K562 (cell line): Measurements from ENCODE around the gene LRMDA. TPM values are rescaled to one million over a fixed set of nuclear protein-coding genes. Genes with fewer than 3 reads are reported as not detected.

Experiments used
- ATAC-seq: fragments of 200-7000 bp; cut with Tn5 transposase; 3 replicates; pipeline ENCODE4 v1.9.1; 2020; ENCODE audit warnings: moderate library complexity
- BruUV-seq: library from RNA; stranded (reverse); fragments of 400-500 nt; replicated peaks from 2 replicates; lab custom pipeline; 2021; lab: Mats Ljungman, UMichigan
- CTCF ChIA-PET: fragments of 300-600 bp; formaldehyde crosslinking; extraction: SDS; loops from one replicate; lab custom pipeline; 2021; ENCODE audit warnings: low intra/inter-chr PET ratio; lab: Yijun Ruan, JAX
- POLR2A ChIA-PET: fragments of 300-600, 350-650 bp; sonication (Branson Sonifier 250); formaldehyde crosslinking; extraction: SDS; loops from one replicate; lab custom pipeline; 2021; ENCODE audit warnings: antibody characterized with exemption, inconsistent platforms; lab: Yijun Ruan, JAX
- DNase-seq, 4 experiments: peaks; one replicate each; pipeline versions ENCODE4 v3.0.0 to v3.0.0-alpha.2; 2011 to 2018; ENCODE audit warnings: low spot score in 3 of 4, mixed read lengths in 3 of 4; ENCODE audit errors: extremely low read depth in 1 of 4
- FAIRE-seq: peaks from 2 replicates; lab custom pipeline; 2011; peaks lifted over from hg19 to GRCh38; lab: Jason Lieb, UNC
- H2AFZ ChIP-seq: 2 replicates; pipeline ENCODE4 v1.6.0; 2011; ENCODE audit warnings: low read depth, low read length, control low read depth, inconsistent platforms
- H3K27ac ChIP-seq: fragments of 200-600 bp; 3 replicates; pipeline ENCODE4 v1.8.0; 2011; ENCODE audit warnings: low read depth, mild to moderate bottlenecking, control low read depth, inconsistent platforms, low read length, moderate library complexity, mixed read lengths; ENCODE audit errors: extremely low read depth
- H3K27me3 ChIP-seq, 2 experiments: fragments of 300-600 bp in 1 of 2; 2 replicates in 1 of 2; 3 replicates in 1 of 2; pipeline versions ENCODE4 v1.6.0 to v1.8.0; 2011; ENCODE audit warnings: inconsistent platforms in 2 of 2, low read length in 2 of 2, mild to moderate bottlenecking in 1 of 2, mixed read lengths in 1 of 2, moderate library complexity in 1 of 2; ENCODE audit not compliant: control insufficient read depth in 2 of 2, insufficient read depth in 2 of 2
- H3K36me3 ChIP-seq: fragments of 300-600 bp; 3 replicates; pipeline ENCODE4 v1.8.0; 2011; ENCODE audit warnings: mild to moderate bottlenecking, low read length, inconsistent platforms; ENCODE audit not compliant: control insufficient read depth, insufficient read depth
- H3K4me1 ChIP-seq, 2 experiments: fragments of 200-600 bp in 1 of 2; replicated peaks in 1 of 2; 2 replicates in 1 of 2; 3 replicates in 1 of 2; pipeline versions ENCODE4 v1.5.1 to v1.8.0; 2011; ENCODE audit warnings: inconsistent platforms in 2 of 2, low read length in 2 of 2, mild to moderate bottlenecking in 1 of 2, mixed read lengths in 1 of 2, moderate library complexity in 1 of 2; ENCODE audit not compliant: control insufficient read depth in 2 of 2, insufficient read depth in 2 of 2
- H3K4me2 ChIP-seq: 2 replicates; pipeline ENCODE4 v1.6.1; 2011; ENCODE audit warnings: low read length, control low read depth, inconsistent platforms, mixed read lengths; ENCODE audit not compliant: insufficient read depth
- H3K4me3 ChIP-seq: fragments of 200-600 bp; sonication (generic), shearing (Covaris generic); 2 replicates; pipeline ENCODE4 v1.5.1; 2016; ENCODE audit warnings: control low read depth, inconsistent platforms
- H3K79me2 ChIP-seq: fragments of 200-600 bp; 3 replicates; pipeline ENCODE4 v1.8.0; 2011; ENCODE audit warnings: low read length, inconsistent platforms; ENCODE audit not compliant: control insufficient read depth, insufficient read depth
- H3K9ac ChIP-seq, 2 experiments: 2 replicates each; pipeline versions ENCODE4 v1.6.0 to v1.6.1; 2011; ENCODE audit warnings: low read depth in 2 of 2, low read length in 2 of 2, control low read depth in 1 of 2, inconsistent platforms in 1 of 2, mild to moderate bottlenecking in 1 of 2, mixed read lengths in 1 of 2; ENCODE audit not compliant: insufficient read depth in 1 of 2
- H3K9me1 ChIP-seq: one replicate; pipeline ENCODE4 v1.6.0; 2011; ENCODE audit warnings: inconsistent platforms, mild to moderate bottlenecking, low read length, moderate library complexity; ENCODE audit not compliant: control insufficient read depth, insufficient read depth
- H3K9me3 ChIP-seq: replicated peaks from 2 replicates; pipeline ENCODE4 v1.5.1; 2011; ENCODE audit warnings: low read depth, low read length, inconsistent platforms; ENCODE audit not compliant: control insufficient read depth, insufficient read depth
- H4K20me1 ChIP-seq: replicated peaks from 2 replicates; pipeline ENCODE4 v1.6.1; 2011; ENCODE audit warnings: low read length, inconsistent platforms, mixed read lengths; ENCODE audit not compliant: control insufficient read depth, insufficient read depth
- ARID2 ChIP-seq: fragments of 450-650 bp; IDR thresholded peaks from 2 replicates; pipeline ENCODE4 v1.6.1; 2017; ENCODE audit warnings: antibody characterized with exemption, mild to moderate bottlenecking
- KDM5B ChIP-seq: fragments of 200-600 bp; sonication (generic); IDR thresholded peaks from 2 replicates; pipeline ENCODE4 v1.6.1; 2012; ENCODE audit warnings: low read depth, mild to moderate bottlenecking, moderate library complexity, low read length, control low read depth, inconsistent platforms; ENCODE audit not compliant: insufficient replicate concordance
- MBD2 ChIP-seq: sonication (generic); IDR thresholded peaks from 2 replicates; pipeline ENCODE4 v1.6.1; 2016; ENCODE audit warnings: low read depth, borderline replicate concordance
- SMARCE1 ChIP-seq: fragments of 450-650 bp; IDR thresholded peaks from 2 replicates; pipeline ENCODE4 v1.7.1; 2016; ENCODE audit warnings: mild to moderate bottlenecking
- ZNF778 ChIP-seq: fragments of 450-650 bp; formaldehyde crosslinking; IDR thresholded peaks from 2 replicates; pipeline ENCODE4 v1.4.0; 2020; ENCODE audit warnings: mild to moderate bottlenecking, moderate library complexity
- WGBS: fragments of 100-300 bp; shearing (Covaris generic); methylation state at CpG from one replicate; pipeline ENCODE4 v1.1.6; 2016; ENCODE audit warnings: low coverage, mixed read lengths; ENCODE audit not compliant: insufficient coverage; ENCODE audit errors: missing lambda C conversion rate; 5-methylcytosine and 5-hydroxymethylcytosine counted together
- in situ Hi-C: fragments of 300-500 bp; cut with MboI; formaldehyde crosslinking; loops from 4 replicates; pipeline ENCODE4 v1.15.0; 2018; ENCODE audit warnings: inconsistent platforms, mixed read lengths
- intact Hi-C: fragments of 100-400 bp; cut with micrococcal nuclease; formaldehyde crosslinking; loops from 2 replicates; pipeline ENCODE4 v1.14.2; 2022
- polyA plus RNA-seq, 8 experiments: library from polyadenylated mRNA; depleted of rRNA in 4 of 8; stranded (reverse) in 5 of 8; unstranded in 3 of 8; fragments of >200 nt; fragmentation: Nextera tagmentation in 2 of 8; fragmentation: Illumina TruSeq in 1 of 8; extraction: Ambion mirVana in 2 of 8; extraction: Trizol in 1 of 8; gene quantifications; 2 replicates each; pipeline versions ENCODE4 v1.2.1 to v1.2.3, GENCODE V29; 2011 to 2014; ENCODE audit warnings: inconsistent platforms in 1 of 8, missing spikeins in 1 of 8
- total RNA-seq, 7 experiments: library from RNA; depleted of rRNA in 6 of 7; stranded (reverse); fragments of >200 nt in 6 of 7; fragmentation: Illumina TruSeq in 2 of 7; extraction: Trizol in 2 of 7; gene quantifications; 2 replicates each; pipeline versions ENCODE4 v1.2.1 to v1.2.3, GENCODE V29; 2011 to 2021; ENCODE audit warnings: low replicate concordance in 1 of 7
- TF ChIP-seq, protein P1 (sequence below): sonication (generic); formaldehyde crosslinking; IDR thresholded peaks from 2 replicates; pipeline ENCODE4 v1.8.0; 2022; ENCODE audit warnings: missing genetic modification reagents, mild to moderate bottlenecking, moderate library complexity, borderline replicate concordance

The LRMDA gene
- total and polyA plus RNA-seq, 9 of the 15 experiments (the other 6 are each of a cell fraction or from before 2014, with no cell fraction given), result 0.25 TPM; not detected in 8

DNA sequence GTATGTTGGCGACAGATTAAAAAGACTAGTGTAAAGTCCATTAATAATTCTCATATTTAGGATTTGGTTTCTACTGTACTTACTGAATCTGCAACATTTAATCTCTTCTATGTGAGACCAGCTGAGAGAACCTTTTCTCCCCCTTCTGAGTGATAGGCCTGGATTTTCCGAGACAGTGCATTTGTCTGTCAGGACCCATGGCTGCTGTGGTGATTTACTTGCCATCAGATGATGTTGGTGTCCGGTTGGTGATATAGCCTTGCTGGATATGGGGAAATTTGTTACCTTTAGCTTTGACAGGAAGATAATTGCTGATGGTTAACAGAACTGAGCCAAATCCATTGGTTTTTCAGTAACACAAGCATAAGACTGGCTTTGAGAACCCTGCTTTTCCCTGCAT lies 517.2 kb downstream of the LRMDA start (continued):
- TF ChIP-seq, protein P1, sequence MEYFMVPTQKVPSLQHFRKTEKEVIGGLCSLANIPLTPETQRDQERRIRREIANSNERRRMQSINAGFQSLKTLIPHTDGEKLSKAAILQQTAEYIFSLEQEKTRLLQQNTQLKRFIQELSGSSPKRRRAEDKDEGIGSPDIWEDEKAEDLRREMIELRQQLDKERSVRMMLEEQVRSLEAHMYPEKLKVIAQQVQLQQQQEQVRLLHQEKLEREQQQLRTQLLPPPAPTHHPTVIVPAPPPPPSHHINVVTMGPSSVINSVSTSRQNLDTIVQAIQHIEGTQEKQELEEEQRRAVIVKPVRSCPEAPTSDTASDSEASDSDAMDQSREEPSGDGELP (CRISPR knock-in tag), result no peak
- no peak for TF ChIP-seq KDM5B

DNA sequence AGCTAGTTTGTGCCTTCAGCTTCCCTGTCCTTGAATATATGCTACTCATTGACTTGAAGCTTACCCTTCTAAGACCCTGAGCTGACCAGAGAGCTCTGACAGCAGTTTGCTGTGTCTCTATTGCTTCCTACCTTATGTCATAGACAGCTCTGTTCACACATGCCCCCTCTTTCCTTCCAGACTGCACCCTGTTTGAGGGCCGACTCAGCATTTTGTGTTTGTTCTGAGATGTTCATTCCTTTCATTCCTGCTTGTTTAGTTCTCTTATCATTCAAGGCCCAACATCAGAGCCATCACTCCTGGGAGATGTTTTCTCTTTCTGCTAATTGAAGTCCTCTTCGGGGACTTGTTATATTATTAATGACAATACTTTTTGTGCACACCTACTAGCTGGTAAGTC lies 518.9 kb downstream of the LRMDA start:
- no peaks in the 10 kb centered on the region for H3K9me3 ChIP-seq
- POLR2A ChIA-PET, result no interaction called here
- no peak overlapping the region for H2AFZ ChIP-seq
- no peak overlapping the region for H3K9ac ChIP-seq
- TF ChIP-seq ARID2 (no peak), SMARCE1 (no peak), ZNF778 (CRISPR knock-in tag) (no peak), MBD2 (no peak)
- TF ChIP-seq, all 486 proteins: peak for 0
- CTCF ChIA-PET, result no interaction called here
- no peak overlapping the region for H3K4me3 ChIP-seq
- no peaks in the 10 kb centered on the region for H3K79me2 ChIP-seq
- no peak overlapping the region for H3K27ac ChIP-seq
- H3K36me3 ChIP-seq, result no peaks in the 10 kb centered on the region
- no peaks in the 10 kb centered on the region for H3K9me1 ChIP-seq
- H3K4me2 ChIP-seq, result no peak overlapping the region
- H4K20me1 ChIP-seq, result no peaks in the 10 kb centered on the region; the same call in 1 of the 2 replicates
- no TSS peak for BruUV-seq
- H3K4me1 ChIP-seq, result no peaks in the 10 kb centered on the region
- ATAC-seq (no peak), FAIRE-seq (no peak), DNase-seq (no peak)
- peaks cover 0 to 2% of the 10 kb centered on the region in 2 experiments; a peak in 1 of 5 replicates for H3K27me3 ChIP-seq
- 2% methylated on average over 2 of the region's 2 CpGs for WGBS
- in situ Hi-C loops (no loop called here), intact Hi-C loops (no loop called here)
